Measurements from ENCODE around the gene ETFRF1. TPM values are rescaled to one million over a fixed set of nuclear protein-coding genes. Genes with fewer than 3 reads are reported as not detected.

ETFRF1 gene
- total RNA-seq, 1 donor from 2014 or later: 11.7 TPM

DNA sequence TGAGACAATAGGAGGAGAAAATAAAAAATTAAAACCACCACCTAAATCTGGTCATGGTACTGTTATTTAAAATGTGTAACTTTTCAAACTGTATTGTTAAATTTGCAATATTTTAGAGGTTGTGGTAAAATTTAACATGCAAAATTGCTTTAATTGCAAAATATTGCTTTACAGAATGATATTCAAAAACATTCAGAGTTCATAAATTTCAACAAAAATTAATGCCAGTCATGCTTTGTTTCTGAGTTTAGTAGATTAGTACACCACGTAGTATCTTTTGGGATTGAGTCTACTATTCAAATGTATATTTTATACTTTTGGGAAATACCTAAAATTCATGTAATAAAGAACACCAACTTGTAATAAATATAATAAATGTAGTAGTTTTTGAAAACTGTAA is 18.3 kb downstream of the ETFRF1 start:
- no peak for DNase-seq (ENCODE audit: low read depth in 2 of 2)

DNA sequence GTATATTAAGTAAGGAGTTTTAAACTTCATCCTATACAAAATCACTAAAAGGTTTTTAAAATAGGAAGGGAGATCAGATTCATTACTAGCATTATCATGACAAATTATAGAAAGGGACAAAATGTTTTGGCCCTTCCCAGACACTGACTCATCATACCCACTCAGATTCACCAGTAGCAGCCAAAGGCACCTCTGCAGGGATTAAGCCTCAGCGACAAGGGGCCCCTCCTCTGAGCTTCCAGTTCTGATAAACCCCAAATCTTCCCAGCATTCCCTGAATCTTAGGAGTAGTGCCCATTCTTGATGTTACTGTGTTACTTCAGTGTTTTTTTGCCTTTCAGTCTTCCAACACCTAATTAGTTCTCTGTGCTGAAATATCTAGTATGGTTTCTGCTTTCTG is 41.2 kb downstream of the ETFRF1 start:
- peak in 1 of 2 donors; percentile 7 for DNase-seq (ENCODE audit: low read depth in 2 of 2)

DNA sequence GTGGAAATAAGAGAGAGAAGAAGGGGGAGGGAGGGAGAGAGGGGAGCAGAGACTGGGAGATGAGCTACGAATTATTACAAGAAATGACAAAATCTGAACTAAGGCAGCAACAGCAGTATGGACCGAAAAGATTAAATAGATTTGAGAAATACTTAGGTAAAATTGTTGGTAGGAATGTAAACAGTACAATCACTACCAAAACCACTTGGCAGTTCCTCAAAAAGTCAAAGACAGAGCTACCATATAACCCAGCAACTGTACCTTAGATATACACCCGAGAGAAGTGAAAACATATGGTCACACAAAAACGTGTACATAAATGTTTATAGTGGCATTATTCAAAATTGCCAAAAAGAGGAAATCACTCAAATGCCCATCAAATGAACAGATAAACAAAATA is 41.6 kb downstream of the ETFRF1 start:
- DNase-seq (ENCODE audit: low read depth in 2 of 2): no peak

DNA sequence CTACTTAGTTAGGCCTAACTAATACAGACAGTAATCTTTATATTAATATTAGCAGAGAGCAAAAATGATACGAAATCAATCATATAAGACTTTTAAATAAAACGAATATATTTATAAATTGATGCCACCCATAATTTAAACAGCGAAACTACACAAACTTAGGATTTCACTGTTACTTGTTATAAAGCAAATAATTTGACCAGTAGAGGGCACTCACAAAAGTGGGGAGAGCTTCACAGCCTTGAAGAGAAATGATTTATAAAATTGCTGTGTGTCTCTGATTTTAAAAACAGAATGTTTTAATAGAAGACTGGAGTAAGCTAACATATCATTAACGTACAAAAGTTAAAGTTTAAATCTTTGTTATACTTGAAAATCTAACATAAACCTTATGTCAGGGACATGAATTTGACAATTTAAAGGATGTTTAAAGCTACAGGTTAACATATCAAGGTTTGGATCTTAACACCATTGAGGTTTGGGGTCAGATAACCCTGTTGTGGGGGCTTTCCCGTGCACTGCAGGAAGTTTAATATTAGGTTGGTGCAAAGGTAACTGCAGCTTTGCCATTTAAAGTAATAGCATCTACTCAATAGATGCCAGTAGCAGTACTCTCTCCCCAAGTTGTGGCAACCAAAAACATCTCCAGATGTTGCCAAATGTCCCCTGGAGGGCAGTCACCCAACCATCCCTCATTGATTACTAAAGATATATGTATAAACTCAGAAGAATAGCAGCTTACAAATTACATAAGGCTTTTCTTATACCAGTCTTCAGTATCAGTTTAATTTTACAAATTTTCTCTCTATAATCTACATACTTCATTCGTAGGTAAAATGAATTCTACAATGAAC is 46.4 kb downstream of the ETFRF1 start:
- DNase-seq (ENCODE audit: low read depth in 2 of 2): peak; percentile 67 to 76

GRCh38 chr12:25242981-25243679 is 48.1 kb downstream of the ETFRF1 start:
- peak; percentile 28 to 67 for DNase-seq (ENCODE audit: low read depth in 2 of 2)

GRCh38 chr12:25243680-25243990 is 48.6 kb downstream of the ETFRF1 start:
- DNase-seq (ENCODE audit: low read depth in 2 of 2): no peak

DNA sequence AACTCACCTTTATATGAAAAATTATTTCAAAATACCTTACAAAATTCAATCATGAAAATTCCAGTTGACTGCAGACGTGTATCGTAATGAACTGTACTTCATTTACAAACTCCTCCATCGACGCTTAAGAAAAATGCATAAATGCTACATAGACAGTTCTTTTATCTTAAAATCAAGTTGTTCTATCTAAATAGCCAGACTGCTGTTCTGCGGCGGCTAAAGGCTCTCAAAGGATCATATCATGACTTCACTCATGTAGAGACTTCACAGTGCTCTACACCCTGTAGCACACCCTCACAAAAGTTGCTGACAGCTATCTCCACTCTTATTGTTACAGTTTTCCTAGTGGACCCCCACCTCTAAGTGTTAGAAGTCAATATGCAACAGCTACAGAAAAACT is 50.5 kb downstream of the ETFRF1 start:
- DNase-seq (ENCODE audit: low read depth in 2 of 2): no peak

DNA sequence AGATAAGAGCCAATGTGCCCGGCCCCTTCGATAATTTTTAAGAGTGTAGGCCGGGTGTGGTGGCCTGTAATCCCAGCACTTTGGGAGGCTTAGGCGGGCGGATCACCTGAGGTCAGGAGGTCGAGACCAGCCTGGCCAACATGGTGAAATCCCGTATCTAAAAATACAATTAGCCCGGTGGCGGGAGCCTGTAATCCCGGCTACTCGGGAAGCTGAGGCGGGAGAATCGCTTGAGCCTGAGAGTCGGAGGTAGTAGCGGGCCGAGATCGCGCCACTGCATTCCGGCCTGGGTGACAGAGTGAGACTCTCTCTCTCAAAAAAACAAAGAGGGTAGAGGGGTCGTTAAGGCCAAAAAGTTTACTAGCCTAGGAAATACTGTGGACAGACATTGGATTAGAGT is 53.1 kb downstream of the ETFRF1 start:
- no peak for DNase-seq (ENCODE audit: low read depth in 2 of 2)

- DNase-seq (ENCODE audit: low read depth in 2 of 2): no peak
Measured at GRCh38 chr12:25248732-25249131, 53.7 kb downstream of the ETFRF1 start.

GRCh38 chr12:25249931-25250738 is 55.1 kb downstream of the ETFRF1 start:
- peak; percentile 51 to 71 for DNase-seq (ENCODE audit: low read depth in 2 of 2)

- DNase-seq (ENCODE audit: low read depth in 2 of 2): peak; percentile 99
Measured at GRCh38 chr12:25250744-25251730, 56.0 kb downstream of the ETFRF1 start, which contains the start of gene KRAS. Gene KRAS (minus strand): TSS chr12:25250929.

DNA sequence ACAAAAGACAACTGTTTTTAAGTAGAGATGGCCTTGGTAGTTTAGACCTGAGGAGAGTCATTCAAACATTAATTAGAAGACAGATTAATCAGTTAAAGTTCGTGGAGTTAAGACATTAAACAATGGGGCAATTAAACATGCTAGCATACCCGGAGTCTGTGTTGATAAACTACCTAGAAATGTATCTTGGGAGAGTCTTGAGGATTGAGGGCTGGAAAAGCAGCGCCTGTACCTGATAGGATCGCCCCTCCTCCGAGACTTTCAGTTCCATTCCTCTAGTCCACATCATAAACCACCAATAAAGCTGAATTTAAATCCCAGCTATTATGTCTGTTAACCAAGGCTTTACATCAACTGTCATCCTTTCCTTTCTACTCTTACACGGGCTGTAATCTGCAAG is 56.7 kb downstream of the ETFRF1 start:
- no peak for DNase-seq (ENCODE audit: low read depth in 2 of 2)

DNA sequence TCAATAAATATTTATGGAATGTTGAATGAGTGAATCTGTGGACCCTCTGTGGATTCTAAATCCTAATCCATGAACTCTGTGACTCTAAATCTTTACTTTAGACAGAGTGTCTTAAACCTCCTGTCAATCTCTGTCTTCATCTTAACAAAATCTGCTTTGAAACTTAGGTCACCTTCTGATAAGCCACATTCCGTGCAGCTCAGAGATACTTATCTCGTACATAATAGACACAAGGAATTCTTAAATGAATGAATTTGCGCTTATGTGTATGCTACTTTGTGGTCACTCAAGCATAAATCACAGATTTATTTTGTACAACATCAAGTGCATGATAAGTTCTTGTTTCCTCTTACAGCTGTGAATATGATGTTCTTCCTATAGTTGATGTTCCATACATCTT is 57.9 kb downstream of the ETFRF1 start:
- DNase-seq (ENCODE audit: low read depth in 2 of 2): no peak

GRCh38 chr12:25253371-25254068 is 58.5 kb downstream of the ETFRF1 start:
- DNase-seq (ENCODE audit: low read depth in 2 of 2): no peak

- no peak for DNase-seq (ENCODE audit: low read depth in 2 of 2)
Measured at GRCh38 chr12:25254271-25254880, 59.3 kb downstream of the ETFRF1 start.

Other genes starting within 250 kb of the ETFRF1 start
- gene BCAT1, start 246.1 kb upstream of the ETFRF1 start, total RNA-seq: 68.3 and 124 TPM in 2 replicates
- gene DNAI7, start 77 bp upstream of the ETFRF1 start, total RNA-seq: not detected in 2 replicates
- 22.0 and 34.9 TPM in 2 replicates for gene KRAS, start 55.7 kb downstream of the ETFRF1 start, total RNA-seq